Mucosa of descending colon (tissue), 3 donors: ENCODE results near the gene TMEM243. TPM values are rescaled to one million over a fixed set of nuclear protein-coding genes. Genes with fewer than 3 reads are reported as not detected.

Experiments
- ATAC-seq: fragments of 200-7000 bp; cut with Tn5 transposase; one replicate; pipeline ENCODE4 v1.9.1; 2020; ENCODE audit warnings: mild to moderate bottlenecking, moderate library complexity
- DNase-seq, 3 donors: peaks; one replicate each; pipeline ENCODE4 v3.0.0-alpha.2; 2020
- H3K36me3 ChIP-seq: fragments of 200-600 bp; one replicate; pipeline ENCODE4 v1.8.0; 2021; ENCODE audit warnings: low read depth, mild to moderate bottlenecking
- H3K4me1 ChIP-seq: fragments of 200-600 bp; one replicate; pipeline ENCODE4 v1.8.0; 2021; ENCODE audit warnings: low read depth, mild to moderate bottlenecking
- H3K4me3 ChIP-seq: fragments of 200-600 bp; one replicate; pipeline ENCODE4 v1.8.0; 2021; ENCODE audit warnings: mild to moderate bottlenecking
- H3K9me3 ChIP-seq: fragments of 200-600 bp; one replicate; pipeline ENCODE4 v1.8.0; 2021; ENCODE audit warnings: mild to moderate bottlenecking
- CTCF ChIP-seq: fragments of 200-600 bp; IDR thresholded peaks from one replicate; pipeline ENCODE4 v1.8.0; 2022; ENCODE audit warnings: antibody characterized with exemption, mild to moderate bottlenecking
- intact Hi-C, 2 donors: fragments of 100-400 bp; cut with DNase I in 1 of 2; cut with micrococcal nuclease in 1 of 2; formaldehyde crosslinking; loops; one replicate each; pipeline versions ENCODE4 v1.11.0 to v1.11.1; 2022; cut with DNase I, micrococcal nuclease
- total RNA-seq, 3 donors: library from RNA; stranded (reverse); fragmentation: NEBNext Ultra II Directional in 2 of 3; extraction: Animal tissue kit (Norgen Biotek cat#: 25700) in 2 of 3; gene quantifications; one replicate each; pipeline versions ENCODE4 v1.2.1 to v1.2.4, GENCODE V29; 2021 to 2023
- donor health status: DM: no; HTN: no; CAD: no; lungs with moderate emphysema.
- donor health status: DM: no; HTN: no; CAD: no.
- donor health status: DM: no; HTN: yes; CAD: no.

Gene TMEM243
- total RNA-seq, 3 donors from 2014 or later, result 13.8 to 17.5 (median 17.1) TPM

- Histone ChIP-seq H3K36me3 (no peaks in the 10 kb centered on the region), H3K4me1 (no peaks in the 10 kb centered on the region), H3K4me3 (no peak overlapping the region), H3K9me3 (no peaks in the 10 kb centered on the region)
- TF ChIP-seq CTCF, result no peak
- ATAC-seq, result no peak
- intact Hi-C loops, result no loop called here
- no peak for DNase-seq
Observed at GRCh38 chr7:87188930-87189329, 30.6 kb downstream of the TMEM243 start.

GRCh38 chr7:87187120-87187519, 32.4 kb downstream of the TMEM243 start:
- no peaks in the 10 kb centered on the region for H3K4me1 ChIP-seq
- peaks cover 9% of the 10 kb centered on the region for H3K36me3 ChIP-seq
- ATAC-seq (no peak), DNase-seq (no peak)
- TF ChIP-seq CTCF, result no peak
- no peaks in the 10 kb centered on the region for H3K9me3 ChIP-seq
- no peak overlapping the region for H3K4me3 ChIP-seq
- intact Hi-C loops, result no loop called here

- intact Hi-C loops, result no loop called here
- Histone ChIP-seq H3K36me3 (peaks cover 14% of the 10 kb centered on the region), H3K9me3 (no peaks in the 10 kb centered on the region), H3K4me1 (no peaks in the 10 kb centered on the region), H3K4me3 (no peak overlapping the region)
- no peak for TF ChIP-seq CTCF
- ATAC-seq (no peak), DNase-seq (no peak)
Observed at GRCh38 chr7:87179180-87179579, 40.4 kb downstream of the TMEM243 start.

GRCh38 chr7:87178320-87178719, 41.2 kb downstream of the TMEM243 start:
- no peak for TF ChIP-seq CTCF
- no peak overlapping the region for H3K4me3 ChIP-seq
- peaks cover 19% of the 10 kb centered on the region for H3K36me3 ChIP-seq

GRCh38 chr7:87173471-87173870, 46.1 kb downstream of the TMEM243 start:
- H3K4me3 ChIP-seq, result no peak overlapping the region
- ATAC-seq, result no peak
- intact Hi-C loops, result no loop called here
- no peak for TF ChIP-seq CTCF
- peaks cover 14% of the 10 kb centered on the region for H3K36me3 ChIP-seq
- DNase-seq, result no peak
- H3K9me3 ChIP-seq, result no peaks in the 10 kb centered on the region
- no peaks in the 10 kb centered on the region for H3K4me1 ChIP-seq

More at GRCh38 chr7:87178320-87178719, 41.2 kb downstream of the TMEM243 start:
- no peak for DNase-seq
- H3K4me1 ChIP-seq, result no peaks in the 10 kb centered on the region
- ATAC-seq, result no peak
- intact Hi-C loops, result no loop called here
- no peaks in the 10 kb centered on the region for H3K9me3 ChIP-seq

GRCh38 chr7:87171282-87171934, 48.1 kb downstream of the TMEM243 start:
- TF ChIP-seq CTCF, result no peak
- DNase-seq (no peak), ATAC-seq (no peak)
- no peak overlapping the region for H3K4me3 ChIP-seq
- H3K9me3 ChIP-seq, result no peaks in the 10 kb centered on the region
- peaks cover 14% of the 10 kb centered on the region for H3K36me3 ChIP-seq
- no peaks in the 10 kb centered on the region for H3K4me1 ChIP-seq
- intact Hi-C loops, result no loop called here
